GM23338 (cell line): ENCODE measurements around the gene PRR23A. TPM values are rescaled to one million over a fixed set of nuclear protein-coding genes. Genes with fewer than 3 reads are reported as not detected.
A peak's percentile ranks its signal among the peaks of the same experiment; 100 is the strongest.

ENCODE experiments used
- ATAC-seq: fragments of 200-7000 bp; cut with Tn5 transposase; 3 replicates; pipeline ENCODE4 v1.9.1; 2020
- DNase-seq: peaks from one replicate; pipeline ENCODE4 v3.0.0-alpha.2; 2015; ENCODE audit warnings: low spot score
- H2AFZ ChIP-seq: fragments of 200-600 bp; sonication (generic); 2 replicates; pipeline ENCODE4 v1.8.0; 2016; ENCODE audit warnings: antibody characterized with exemption, mild to moderate bottlenecking, moderate library complexity
- H3F3A ChIP-seq: fragments of 200-600 bp; sonication (generic); replicated peaks from 2 replicates; pipeline ENCODE4 v1.8.0; 2017; ENCODE audit warnings: antibody characterized with exemption, mixed run types, low read depth
- H3K27ac ChIP-seq: fragments of 200-600 bp; sonication (generic); 2 replicates; pipeline ENCODE4 v1.6.1; 2016; ENCODE audit warnings: low read depth
- H3K27me3 ChIP-seq: fragments of 200-600 bp; sonication (generic); 2 replicates; pipeline ENCODE4 v1.8.0; 2016; ENCODE audit warnings: mild to moderate bottlenecking, mixed run types, moderate library complexity; ENCODE audit not compliant: insufficient read depth
- H3K36me3 ChIP-seq: fragments of 200-600 bp; sonication (generic); 2 replicates; pipeline ENCODE4 v1.8.0; 2016; ENCODE audit warnings: mild to moderate bottlenecking; ENCODE audit not compliant: insufficient read depth
- H3K4me1 ChIP-seq: fragments of 200-600 bp; sonication (generic); 2 replicates; pipeline ENCODE4 v1.8.0; 2016; ENCODE audit warnings: mild to moderate bottlenecking, moderate library complexity; ENCODE audit not compliant: insufficient read depth
- H3K4me2 ChIP-seq: fragments of 200-600 bp; sonication (generic); 2 replicates; pipeline ENCODE4 v1.7.1; 2017; ENCODE audit warnings: mixed run types
- H3K4me3 ChIP-seq: fragments of 200-600 bp; sonication (generic); 2 replicates; pipeline ENCODE4 v1.6.1; 2016; ENCODE audit warnings: mixed run types
- H3K79me2 ChIP-seq: fragments of 200-600 bp; sonication (generic); replicated peaks from 2 replicates; pipeline ENCODE4 v1.8.0; 2017; ENCODE audit warnings: mild to moderate bottlenecking; ENCODE audit not compliant: insufficient read depth
- H3K9me2 ChIP-seq: fragments of 200-600 bp; sonication (generic); 2 replicates; pipeline ENCODE4 v1.8.0; 2017; ENCODE audit not compliant: insufficient read depth
- H4K20me1 ChIP-seq: fragments of 200-600 bp; sonication (generic); replicated peaks from 2 replicates; pipeline ENCODE4 v1.8.0; 2017; ENCODE audit warnings: mild to moderate bottlenecking; ENCODE audit not compliant: insufficient read depth
- H3K27ac Mint-ChIP-seq: 2 replicates; pipeline ENCODE4 v1.8.0; 2020; ENCODE audit warnings: inconsistent platforms, mild to moderate bottlenecking, moderate library complexity, mixed read lengths
- H3K27me3 Mint-ChIP-seq: 3 replicates; pipeline ENCODE4 v1.8.0; 2022; ENCODE audit warnings: low read depth, mild to moderate bottlenecking, moderate library complexity, mixed read lengths, inconsistent platforms; ENCODE audit not compliant: insufficient read depth, poor library complexity
- H3K36me3 Mint-ChIP-seq: 3 replicates; pipeline ENCODE4 v1.8.0; 2021; ENCODE audit warnings: low read depth, mild to moderate bottlenecking, inconsistent platforms, moderate library complexity, mixed read lengths
- H3K4me1 Mint-ChIP-seq: 3 replicates; pipeline ENCODE4 v1.8.0; 2020; ENCODE audit warnings: mild to moderate bottlenecking, inconsistent platforms, mixed read lengths
- H3K4me3 Mint-ChIP-seq: 3 replicates; pipeline ENCODE4 v1.8.0; 2021; ENCODE audit warnings: moderate library complexity, mild to moderate bottlenecking, inconsistent platforms, mixed read lengths
- H3K9me3 Mint-ChIP-seq: 3 replicates; pipeline ENCODE4 v1.8.0; 2020; ENCODE audit warnings: moderate library complexity, mild to moderate bottlenecking, inconsistent platforms, mixed read lengths
- CREB1 ChIP-seq: fragments of 250-450 bp; sonication (Bioruptor Pico); IDR thresholded peaks from 2 replicates; pipeline ENCODE4 v1.5.0; 2020; ENCODE audit warnings: low read depth, mild to moderate bottlenecking, moderate library complexity
- EZH2 ChIP-seq: fragments of 200-600 bp; sonication (generic); IDR thresholded peaks from one replicate; pipeline ENCODE4 v1.8.0; 2017; ENCODE audit warnings: antibody characterized with exemption, mild to moderate bottlenecking, low read depth; ENCODE audit not compliant: unreplicated experiment
- JUNB ChIP-seq: IDR thresholded peaks from one replicate; pipeline ENCODE4 v1.6.1; 2016; ENCODE audit warnings: antibody characterized with exemption; ENCODE audit not compliant: unreplicated experiment
- NANOG ChIP-seq: IDR thresholded peaks from 2 replicates; pipeline ENCODE4 v1.6.1; 2016; ENCODE audit warnings: antibody characterized with exemption, borderline replicate concordance
- POLR2AphosphoS5 ChIP-seq: IDR thresholded peaks from 2 replicates; pipeline ENCODE4 v1.6.1; 2016; ENCODE audit warnings: antibody characterized with exemption, low read depth
- STAT1 ChIP-seq: IDR thresholded peaks from one replicate; pipeline ENCODE4 v1.6.1; 2016; ENCODE audit warnings: antibody characterized with exemption; ENCODE audit not compliant: unreplicated experiment
- ZNF114 ChIP-seq: fragments of 250-450 bp; sonication (Bioruptor Pico); IDR thresholded peaks from 2 replicates; pipeline ENCODE4 v1.5.0; 2020; ENCODE audit warnings: mild to moderate bottlenecking, moderate library complexity
- ZNF331 ChIP-seq: fragments of 250-450 bp; sonication (Bioruptor Pico); IDR thresholded peaks from 2 replicates; pipeline ENCODE4 v1.5.0; 2020; ENCODE audit warnings: low read depth, mild to moderate bottlenecking, moderate library complexity
- polyA plus RNA-seq: library from polyadenylated mRNA; unstranded; fragments of >200 nt; fragmentation: Nextera tagmentation; extraction: Ambion mirVana; gene quantifications from 2 replicates; pipeline ENCODE4 v1.2.1, GENCODE V29; 2016
- total RNA-seq: library from RNA; depleted of rRNA; stranded (reverse); fragments of >200 nt; shearing (Covaris generic); gene quantifications from 2 replicates; pipeline ENCODE4 v1.2.3, GENCODE V29; 2014
- TF ChIP-seq, protein P1 (sequence below), 2 experiments: fragments of 200-600 bp in 1 of 2; sonication (generic) in 1 of 2; conservative IDR thresholded peaks; 2 replicates each; pipeline versions ENCODE4 v1.5.1 to v1.6.1; 2016 to 2017; ENCODE audit warnings: antibody characterized with exemption in 2 of 2, low read depth in 2 of 2, mild to moderate bottlenecking in 2 of 2, moderate library complexity in 1 of 2
- TF ChIP-seq, protein P2 (sequence below): IDR thresholded peaks from 2 replicates; pipeline ENCODE4 v1.6.1; 2016; ENCODE audit warnings: antibody characterized with exemption
- TF ChIP-seq, protein P3 (sequence below): fragments of 250-450 bp; sonication (Bioruptor Pico); IDR thresholded peaks from 2 replicates; pipeline ENCODE4 v1.5.0; 2020; ENCODE audit warnings: mild to moderate bottlenecking, moderate library complexity

The PRR23A gene
- total and polyA plus RNA-seq, 2 experiments from 2014 or later = not detected

DNA sequence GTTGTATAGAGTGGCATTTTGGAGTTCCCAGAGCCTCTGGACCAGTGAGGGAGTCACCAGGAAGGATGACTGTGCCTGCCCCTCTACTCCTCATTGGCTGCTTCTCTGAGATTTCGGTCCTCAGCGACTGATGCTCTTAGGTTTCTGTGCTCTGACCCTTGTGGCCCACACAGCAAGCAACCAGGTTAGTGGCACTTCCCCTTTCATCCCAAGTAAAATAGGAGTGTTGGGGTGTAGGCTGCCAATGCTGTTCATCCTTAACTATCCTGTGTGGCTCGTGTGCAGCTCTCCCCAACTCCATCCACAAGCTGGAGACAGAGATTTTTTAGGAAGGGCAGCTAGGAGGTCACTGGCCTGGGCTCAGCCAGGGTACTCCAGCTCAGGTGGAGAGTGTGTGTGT is 21.3 kb downstream of the PRR23A start:
- TF ChIP-seq, protein P1, sequence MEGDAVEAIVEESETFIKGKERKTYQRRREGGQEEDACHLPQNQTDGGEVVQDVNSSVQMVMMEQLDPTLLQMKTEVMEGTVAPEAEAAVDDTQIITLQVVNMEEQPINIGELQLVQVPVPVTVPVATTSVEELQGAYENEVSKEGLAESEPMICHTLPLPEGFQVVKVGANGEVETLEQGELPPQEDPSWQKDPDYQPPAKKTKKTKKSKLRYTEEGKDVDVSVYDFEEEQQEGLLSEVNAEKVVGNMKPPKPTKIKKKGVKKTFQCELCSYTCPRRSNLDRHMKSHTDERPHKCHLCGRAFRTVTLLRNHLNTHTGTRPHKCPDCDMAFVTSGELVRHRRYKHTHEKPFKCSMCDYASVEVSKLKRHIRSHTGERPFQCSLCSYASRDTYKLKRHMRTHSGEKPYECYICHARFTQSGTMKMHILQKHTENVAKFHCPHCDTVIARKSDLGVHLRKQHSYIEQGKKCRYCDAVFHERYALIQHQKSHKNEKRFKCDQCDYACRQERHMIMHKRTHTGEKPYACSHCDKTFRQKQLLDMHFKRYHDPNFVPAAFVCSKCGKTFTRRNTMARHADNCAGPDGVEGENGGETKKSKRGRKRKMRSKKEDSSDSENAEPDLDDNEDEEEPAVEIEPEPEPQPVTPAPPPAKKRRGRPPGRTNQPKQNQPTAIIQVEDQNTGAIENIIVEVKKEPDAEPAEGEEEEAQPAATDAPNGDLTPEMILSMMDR (conservative IDR thresholded peaks at IDR 0.05; ENCODE audit: low read depth in 2 of 2) = no peak
- no peak for TF ChIP-seq ZNF114 (CRISPR knock-in tag)
- no peak for TF ChIP-seq NANOG
- no peak for TF ChIP-seq POLR2AphosphoS5
- TF ChIP-seq, protein P2, sequence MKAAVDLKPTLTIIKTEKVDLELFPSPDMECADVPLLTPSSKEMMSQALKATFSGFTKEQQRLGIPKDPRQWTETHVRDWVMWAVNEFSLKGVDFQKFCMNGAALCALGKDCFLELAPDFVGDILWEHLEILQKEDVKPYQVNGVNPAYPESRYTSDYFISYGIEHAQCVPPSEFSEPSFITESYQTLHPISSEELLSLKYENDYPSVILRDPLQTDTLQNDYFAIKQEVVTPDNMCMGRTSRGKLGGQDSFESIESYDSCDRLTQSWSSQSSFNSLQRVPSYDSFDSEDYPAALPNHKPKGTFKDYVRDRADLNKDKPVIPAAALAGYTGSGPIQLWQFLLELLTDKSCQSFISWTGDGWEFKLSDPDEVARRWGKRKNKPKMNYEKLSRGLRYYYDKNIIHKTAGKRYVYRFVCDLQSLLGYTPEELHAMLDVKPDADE = no peak
- Histone ChIP-seq H3K36me3 (no peaks in the 10 kb centered on the region), H3K4me3 (no peak overlapping the region), H3F3A (no peaks in the 10 kb centered on the region), H3K79me2 (no peaks in the 10 kb centered on the region), H3K4me2 (no peak overlapping the region), H2AFZ (0 out of 2 replicates have a peak overlapping the region, but pooled peaks have one; percentile 43), H3K27ac (no peak overlapping the region), H3K27me3 (no peaks in the 10 kb centered on the region), H4K20me1 (no peaks in the 10 kb centered on the region), H3K4me1 (no peaks in the 10 kb centered on the region), H3K9me2 (no peaks in the 10 kb centered on the region)
- Mint-ChIP-seq H3K4me3 (no peak overlapping the region), H3K36me3 (no peaks in the 10 kb centered on the region), H3K4me1 (no peaks in the 10 kb centered on the region), H3K27me3 (peaks cover 6% of the 10 kb centered on the region), H3K27ac (no peak overlapping the region), H3K9me3 (no peaks in the 10 kb centered on the region)
- peak; percentile 34; the same call in 2 of the 3 replicates for ATAC-seq
- no peak for DNase-seq

DNA sequence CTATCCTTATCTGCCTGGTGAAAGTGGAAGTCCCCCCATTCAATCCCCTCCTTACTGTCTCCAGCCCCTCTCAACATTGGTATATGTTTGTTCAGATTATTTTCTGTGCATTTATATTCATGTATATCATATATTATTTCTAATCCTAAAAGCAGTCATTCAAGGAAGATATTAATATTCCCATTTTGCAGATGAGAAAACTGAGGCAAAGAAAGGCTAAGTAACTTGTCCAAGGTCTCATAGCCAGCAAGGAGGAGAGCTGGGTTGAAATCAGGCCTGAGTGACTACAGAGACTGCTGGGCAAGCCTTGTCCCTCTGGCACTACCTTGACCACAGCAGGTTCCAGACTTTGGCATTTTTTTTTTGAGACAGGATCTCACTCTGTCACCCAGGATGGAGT is 30.0 kb downstream of the PRR23A start:
- Mint-ChIP-seq H3K27ac (no peak overlapping the region), H3K9me3 (no peaks in the 10 kb centered on the region; the same call in 2 of the 3 replicates), H3K36me3 (no peaks in the 10 kb centered on the region; the same call in 2 of the 3 replicates)
- no peak for TF ChIP-seq ZNF114 (CRISPR knock-in tag)
- TF ChIP-seq EZH2 = no peak
- TF ChIP-seq, protein P3, sequence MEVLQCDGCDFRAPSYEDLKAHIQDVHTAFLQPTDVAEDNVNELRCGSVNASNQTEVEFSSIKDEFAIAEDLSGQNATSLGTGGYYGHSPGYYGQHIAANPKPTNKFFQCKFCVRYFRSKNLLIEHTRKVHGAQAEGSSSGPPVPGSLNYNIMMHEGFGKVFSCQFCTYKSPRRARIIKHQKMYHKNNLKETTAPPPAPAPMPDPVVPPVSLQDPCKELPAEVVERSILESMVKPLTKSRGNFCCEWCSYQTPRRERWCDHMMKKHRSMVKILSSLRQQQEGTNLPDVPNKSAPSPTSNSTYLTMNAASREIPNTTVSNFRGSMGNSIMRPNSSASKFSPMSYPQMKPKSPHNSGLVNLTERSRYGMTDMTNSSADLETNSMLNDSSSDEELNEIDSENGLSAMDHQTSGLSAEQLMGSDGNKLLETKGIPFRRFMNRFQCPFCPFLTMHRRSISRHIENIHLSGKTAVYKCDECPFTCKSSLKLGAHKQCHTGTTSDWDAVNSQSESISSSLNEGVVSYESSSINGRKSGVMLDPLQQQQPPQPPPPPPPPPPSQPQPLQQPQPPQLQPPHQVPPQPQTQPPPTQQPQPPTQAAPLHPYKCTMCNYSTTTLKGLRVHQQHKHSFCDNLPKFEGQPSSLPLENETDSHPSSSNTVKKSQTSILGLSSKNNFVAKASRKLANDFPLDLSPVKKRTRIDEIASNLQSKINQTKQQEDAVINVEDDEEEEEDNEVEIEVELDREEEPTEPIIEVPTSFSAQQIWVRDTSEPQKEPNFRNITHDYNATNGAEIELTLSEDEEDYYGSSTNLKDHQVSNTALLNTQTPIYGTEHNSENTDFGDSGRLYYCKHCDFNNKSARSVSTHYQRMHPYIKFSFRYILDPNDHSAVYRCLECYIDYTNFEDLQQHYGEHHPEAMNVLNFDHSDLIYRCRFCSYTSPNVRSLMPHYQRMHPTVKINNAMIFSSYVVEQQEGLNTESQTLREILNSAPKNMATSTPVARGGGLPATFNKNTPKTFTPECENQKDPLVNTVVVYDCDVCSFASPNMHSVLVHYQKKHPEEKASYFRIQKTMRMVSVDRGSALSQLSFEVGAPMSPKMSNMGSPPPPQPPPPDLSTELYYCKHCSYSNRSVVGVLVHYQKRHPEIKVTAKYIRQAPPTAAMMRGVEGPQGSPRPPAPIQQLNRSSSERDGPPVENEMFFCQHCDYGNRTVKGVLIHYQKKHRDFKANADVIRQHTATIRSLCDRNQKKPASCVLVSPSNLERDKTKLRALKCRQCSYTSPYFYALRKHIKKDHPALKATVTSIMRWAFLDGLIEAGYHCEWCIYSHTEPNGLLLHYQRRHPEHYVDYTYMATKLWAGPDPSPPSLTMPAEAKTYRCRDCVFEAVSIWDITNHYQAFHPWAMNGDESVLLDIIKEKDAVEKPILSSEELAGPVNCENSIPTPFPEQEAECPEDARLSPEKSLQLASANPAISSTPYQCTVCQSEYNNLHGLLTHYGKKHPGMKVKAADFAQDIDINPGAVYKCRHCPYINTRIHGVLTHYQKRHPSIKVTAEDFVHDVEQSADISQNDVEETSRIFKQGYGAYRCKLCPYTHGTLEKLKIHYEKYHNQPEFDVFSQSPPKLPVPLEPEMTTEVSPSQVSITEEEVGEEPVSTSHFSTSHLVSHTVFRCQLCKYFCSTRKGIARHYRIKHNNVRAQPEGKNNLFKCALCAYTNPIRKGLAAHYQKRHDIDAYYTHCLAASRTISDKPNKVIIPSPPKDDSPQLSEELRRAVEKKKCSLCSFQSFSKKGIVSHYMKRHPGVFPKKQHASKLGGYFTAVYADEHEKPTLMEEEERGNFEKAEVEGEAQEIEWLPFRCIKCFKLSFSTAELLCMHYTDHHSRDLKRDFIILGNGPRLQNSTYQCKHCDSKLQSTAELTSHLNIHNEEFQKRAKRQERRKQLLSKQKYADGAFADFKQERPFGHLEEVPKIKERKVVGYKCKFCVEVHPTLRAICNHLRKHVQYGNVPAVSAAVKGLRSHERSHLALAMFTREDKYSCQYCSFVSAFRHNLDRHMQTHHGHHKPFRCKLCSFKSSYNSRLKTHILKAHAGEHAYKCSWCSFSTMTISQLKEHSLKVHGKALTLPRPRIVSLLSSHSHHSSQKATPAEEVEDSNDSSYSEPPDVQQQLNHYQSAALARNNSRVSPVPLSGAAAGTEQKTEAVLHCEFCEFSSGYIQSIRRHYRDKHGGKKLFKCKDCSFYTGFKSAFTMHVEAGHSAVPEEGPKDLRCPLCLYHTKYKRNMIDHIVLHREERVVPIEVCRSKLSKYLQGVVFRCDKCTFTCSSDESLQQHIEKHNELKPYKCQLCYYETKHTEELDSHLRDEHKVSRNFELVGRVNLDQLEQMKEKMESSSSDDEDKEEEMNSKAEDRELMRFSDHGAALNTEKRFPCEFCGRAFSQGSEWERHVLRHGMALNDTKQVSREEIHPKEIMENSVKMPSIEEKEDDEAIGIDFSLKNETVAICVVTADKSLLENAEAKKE (CRISPR knock-in tag) = no peak
- no peak for TF ChIP-seq CREB1 (CRISPR knock-in tag)
- TF ChIP-seq POLR2AphosphoS5 = no peak
- TF ChIP-seq JUNB = no peak
- TF ChIP-seq NANOG = no peak
- no peak for TF ChIP-seq ZNF331
- TF ChIP-seq, protein P2 = no peak
- TF ChIP-seq STAT1 = no peak

More for the DNA sequence above, 30.0 kb downstream of the PRR23A start:
- Histone ChIP-seq H3K4me2 (no peak overlapping the region), H3K27me3 (no peaks in the 10 kb centered on the region), H3K27ac (no peak overlapping the region), H3K79me2 (no peaks in the 10 kb centered on the region), H3F3A (no peaks in the 10 kb centered on the region), H2AFZ (no peak overlapping the region), H3K4me3 (no peak overlapping the region), H3K36me3 (no peaks in the 10 kb centered on the region), H4K20me1 (no peaks in the 10 kb centered on the region), H3K9me2 (no peaks in the 10 kb centered on the region), H3K4me1 (no peaks in the 10 kb centered on the region)
- H3K4me1 Mint-ChIP-seq = no peaks in the 10 kb centered on the region
- DNase-seq = no peak
- ATAC-seq = no peak
- no peak overlapping the region for H3K4me3 Mint-ChIP-seq
- peaks cover 7% of the 10 kb centered on the region for H3K27me3 Mint-ChIP-seq
